ENCODE measurements around the gene TAF6L.
"Not testable (repeated sequence)": the region's sequence is repeated elsewhere in the genome, so short reads cannot be mapped to it uniquely, and the experiment has no call there.

Gene TAF6L, protein sequence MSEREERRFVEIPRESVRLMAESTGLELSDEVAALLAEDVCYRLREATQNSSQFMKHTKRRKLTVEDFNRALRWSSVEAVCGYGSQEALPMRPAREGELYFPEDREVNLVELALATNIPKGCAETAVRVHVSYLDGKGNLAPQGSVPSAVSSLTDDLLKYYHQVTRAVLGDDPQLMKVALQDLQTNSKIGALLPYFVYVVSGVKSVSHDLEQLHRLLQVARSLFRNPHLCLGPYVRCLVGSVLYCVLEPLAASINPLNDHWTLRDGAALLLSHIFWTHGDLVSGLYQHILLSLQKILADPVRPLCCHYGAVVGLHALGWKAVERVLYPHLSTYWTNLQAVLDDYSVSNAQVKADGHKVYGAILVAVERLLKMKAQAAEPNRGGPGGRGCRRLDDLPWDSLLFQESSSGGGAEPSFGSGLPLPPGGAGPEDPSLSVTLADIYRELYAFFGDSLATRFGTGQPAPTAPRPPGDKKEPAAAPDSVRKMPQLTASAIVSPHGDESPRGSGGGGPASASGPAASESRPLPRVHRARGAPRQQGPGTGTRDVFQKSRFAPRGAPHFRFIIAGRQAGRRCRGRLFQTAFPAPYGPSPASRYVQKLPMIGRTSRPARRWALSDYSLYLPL

DNA sequence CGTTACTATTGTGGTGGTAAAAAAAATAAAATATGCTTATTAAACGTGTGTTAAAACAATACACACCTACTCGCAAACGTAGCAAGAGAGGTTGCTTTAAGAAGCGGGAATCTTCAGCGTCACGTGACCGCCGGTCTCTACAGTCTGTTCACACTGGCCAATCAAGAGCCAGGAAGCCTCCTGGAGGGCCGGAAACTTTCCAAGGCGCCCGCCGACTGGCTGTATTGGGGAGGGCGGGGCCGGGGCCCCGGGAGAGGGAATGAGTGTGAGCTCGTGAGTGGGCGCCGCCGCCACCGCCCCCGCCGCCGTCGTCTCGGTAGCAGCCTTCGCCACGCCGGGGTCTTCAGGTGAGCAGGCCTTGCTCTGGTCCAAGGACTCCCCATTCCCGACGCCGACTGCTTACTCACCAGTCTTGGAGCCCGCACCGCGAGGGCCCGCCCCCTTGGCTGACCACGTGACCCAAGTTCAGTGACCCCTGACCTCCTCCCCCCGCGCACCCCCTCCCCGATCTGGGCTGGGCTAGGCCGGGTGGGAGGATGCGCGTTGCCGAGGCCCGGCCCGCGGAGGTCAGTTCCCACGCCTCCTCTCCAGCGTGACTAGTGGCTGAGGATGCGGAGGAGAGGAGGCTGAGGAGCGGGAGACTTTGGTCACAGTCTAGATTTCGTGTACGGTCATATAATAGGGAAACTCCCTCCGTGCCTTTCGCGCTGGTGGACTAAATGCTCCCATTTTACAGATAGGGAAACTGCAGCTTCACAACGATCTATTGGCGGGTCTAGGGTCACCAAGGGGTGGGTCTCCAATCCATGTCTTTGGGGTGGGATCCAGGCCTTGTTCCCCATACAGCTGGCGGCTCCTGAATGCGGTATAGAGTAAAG lies at the start of gene TAF6L:
Gene TAF6L (plus strand): TSS at position 253 of the 878 bp plus-strand sequence. CDS start 4,388 bp downstream, outside the sequence.
- DNase-seq: peak; percentile 98

DNA sequence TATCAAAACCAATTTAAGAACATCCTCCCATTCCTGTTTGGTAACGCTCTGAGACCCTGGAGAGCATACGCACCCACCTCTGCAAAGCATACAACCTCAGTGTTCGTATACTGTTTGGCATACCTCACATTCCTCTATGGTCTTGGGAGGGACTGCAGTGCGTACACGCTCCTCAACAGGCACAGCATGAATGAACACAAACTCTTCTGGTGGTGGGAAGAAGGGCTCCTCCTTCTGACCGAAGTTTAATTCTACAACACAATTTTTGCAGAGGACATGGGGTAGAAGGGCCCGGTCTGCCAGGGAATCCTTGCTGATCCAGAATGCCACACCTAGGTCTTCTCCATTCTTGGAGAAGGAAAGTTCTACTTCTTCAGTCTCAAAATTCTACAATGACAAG lies 49.2 kb upstream of the TAF6L start:
- DNase-seq: no peak

DNA sequence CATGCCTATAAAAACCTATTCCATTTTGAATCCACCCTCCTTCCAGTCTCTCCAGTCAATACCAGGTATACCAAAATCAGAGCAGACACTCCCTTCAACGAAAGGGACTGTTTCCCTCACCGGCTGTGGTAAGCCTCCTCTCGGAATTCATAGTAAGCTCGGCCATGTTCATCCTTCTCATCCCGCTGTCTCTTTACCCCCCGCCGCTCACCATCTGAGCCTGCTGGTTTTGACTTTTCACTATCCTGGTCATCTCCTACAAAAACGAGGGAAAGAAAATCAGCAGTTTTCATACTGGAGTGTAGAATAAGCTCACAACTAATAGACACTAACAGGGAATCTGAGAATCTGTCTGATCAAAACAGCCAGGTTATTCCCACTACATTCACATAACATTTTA lies 47.0 kb upstream of the TAF6L start:
- DNase-seq: no peak

- no peak for DNase-seq
These were observed 45.5 kb upstream of the TAF6L start for GRCh38 chr11:62725646-62726045.

DNA sequence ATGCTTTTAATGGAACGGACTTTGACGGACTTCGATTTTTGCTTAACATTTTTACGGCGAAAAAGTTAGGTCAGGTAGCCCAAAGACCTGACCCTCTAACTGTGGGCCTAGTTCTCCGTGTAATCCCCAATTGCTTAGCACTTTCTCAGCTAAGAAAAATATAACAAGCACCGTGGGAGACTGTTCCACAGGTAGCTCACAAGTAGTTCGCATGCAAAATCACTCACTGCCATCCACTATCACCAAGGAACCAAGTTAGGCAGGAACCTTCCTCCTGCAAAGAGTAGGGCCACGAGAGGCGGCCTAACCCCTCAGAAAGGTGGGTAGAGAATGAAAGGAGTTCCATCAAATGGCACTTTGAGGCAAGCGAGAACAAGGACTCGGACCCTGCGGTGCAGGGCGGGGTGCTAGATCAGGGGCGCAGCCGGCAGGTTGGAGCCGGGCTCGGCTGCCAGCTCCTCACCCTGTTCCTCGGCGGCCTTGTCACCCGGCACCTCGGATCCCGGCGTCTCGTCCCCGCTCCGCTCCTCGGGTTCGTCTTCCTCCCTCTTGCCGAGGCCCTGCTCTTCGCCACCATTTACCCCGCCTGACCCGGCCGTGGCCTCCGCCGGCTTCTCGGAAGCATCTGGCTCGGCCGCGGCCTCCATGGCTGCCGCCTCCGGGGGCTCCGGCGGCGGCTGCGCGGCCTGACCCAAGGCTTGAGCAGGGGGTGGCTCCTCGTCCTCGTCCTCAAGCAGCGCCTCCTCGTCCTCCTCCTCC lies 44.9 kb upstream of the TAF6L start:
- DNase-seq: no peak

DNA sequence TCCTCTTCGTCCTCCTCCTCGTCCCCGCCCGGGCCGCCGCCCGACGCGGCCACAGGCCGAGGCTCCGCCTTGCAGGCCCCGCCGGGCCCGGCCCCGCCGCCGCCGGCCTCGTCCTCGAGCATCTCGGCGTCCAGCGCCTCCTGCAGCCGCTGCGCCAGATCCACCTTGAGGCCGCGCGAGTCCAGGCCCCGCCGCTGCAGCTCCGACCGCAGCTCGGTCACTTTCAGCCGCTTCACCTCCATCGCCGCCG lies 44.4 kb upstream of the TAF6L start:
- no peak for DNase-seq

DNA sequence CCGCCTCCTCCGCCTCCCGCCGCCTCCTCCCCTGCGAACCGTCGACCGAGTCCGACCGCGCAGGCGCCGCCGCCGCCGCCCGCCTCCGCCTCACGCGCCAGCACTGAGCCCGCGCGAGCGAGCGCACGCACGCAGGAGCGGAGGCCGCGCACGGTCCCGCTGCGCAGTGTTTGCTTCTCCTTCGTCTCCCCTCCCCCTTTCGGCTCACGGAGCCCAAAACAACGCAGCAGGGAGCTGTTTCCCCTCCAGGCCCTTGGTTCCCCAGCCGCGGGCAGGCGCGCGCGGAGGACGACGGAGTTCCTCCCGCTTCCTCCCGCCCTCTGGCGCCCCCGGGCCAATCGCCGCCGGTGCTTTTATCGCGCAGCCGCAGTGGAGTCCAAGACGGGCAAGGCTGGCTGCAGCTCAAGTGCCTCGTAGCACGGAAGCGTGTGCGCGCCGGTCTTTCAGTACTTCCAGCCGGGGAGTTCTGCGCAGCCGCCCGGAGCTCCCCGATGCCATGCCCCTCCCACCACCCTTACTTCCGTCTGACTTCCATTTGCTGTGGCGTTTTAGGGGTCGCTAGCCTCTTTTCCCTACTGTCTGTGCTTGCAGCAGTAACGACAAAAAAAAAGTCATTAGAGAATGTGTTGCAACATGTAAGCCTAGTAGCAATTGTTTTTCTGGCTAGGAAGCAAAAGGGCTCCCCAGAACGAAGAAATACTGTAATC lies 43.9 kb upstream of the TAF6L start, which contains the start of gene HNRNPUL2:
Gene HNRNPUL2 (minus strand): TSS at position 293 of the 707 bp plus-strand sequence. CDS start 301 bp downstream, outside the sequence.
- peak; percentile 100 for DNase-seq

DNA sequence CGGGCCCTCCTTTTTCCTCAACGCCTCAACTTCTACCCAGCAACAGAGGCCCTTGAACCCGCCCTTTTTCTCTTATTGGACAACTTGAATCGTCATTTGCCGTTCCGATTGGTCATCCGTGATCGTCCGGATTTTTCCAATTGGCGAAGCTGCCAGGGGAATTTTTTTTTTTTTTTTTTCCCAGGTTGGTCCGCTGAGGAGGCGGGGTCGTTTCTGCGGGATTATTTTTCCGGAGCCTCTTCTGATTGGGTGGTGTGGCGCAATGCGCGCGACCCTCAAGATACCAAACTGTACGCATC lies 43.4 kb upstream of the TAF6L start:
- DNase-seq: peak; percentile 98

DNA sequence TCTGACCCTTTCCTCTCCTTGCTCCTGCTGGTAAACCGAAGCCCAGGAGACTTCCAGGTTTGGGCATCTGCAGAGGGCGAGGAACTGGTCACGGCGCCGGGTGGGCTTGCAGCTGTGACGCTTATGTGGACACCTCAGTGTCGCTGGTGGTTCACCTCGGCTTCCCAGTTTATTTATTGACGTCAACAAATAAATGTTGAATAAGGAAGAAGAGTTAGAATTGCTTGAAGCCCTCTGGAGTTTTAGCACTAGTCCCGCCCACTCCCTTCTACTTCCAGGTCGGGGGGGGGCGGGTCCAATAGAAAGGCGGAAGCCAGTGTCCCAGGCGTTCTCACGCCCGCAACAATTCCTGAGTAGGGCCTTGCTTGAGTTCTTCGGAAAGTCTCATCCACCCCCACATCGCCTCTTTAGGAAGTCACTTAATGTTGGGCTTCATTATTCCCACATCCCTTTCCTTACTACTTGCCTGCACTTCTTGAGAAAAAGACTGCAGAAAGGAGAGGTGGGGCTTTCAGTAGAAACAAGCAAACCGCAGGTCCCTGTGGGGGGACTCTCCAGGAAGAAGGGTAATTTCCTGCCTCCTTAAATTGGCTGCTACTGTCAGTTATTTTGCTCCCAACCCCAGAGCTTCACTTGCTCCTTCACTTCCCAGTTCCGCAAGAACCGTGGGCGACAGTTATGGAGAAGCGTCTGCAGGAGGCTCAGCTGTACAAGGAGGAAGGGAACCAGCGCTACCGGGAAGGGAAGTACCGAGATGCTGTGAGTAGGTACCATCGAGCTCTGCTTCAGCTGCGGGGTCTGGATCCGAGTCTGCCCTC lies 42.8 kb upstream of the TAF6L start, which contains the start of gene TTC9C:
Gene TTC9C (plus strand): TSS at position 316 of the 818 bp plus-strand sequence. CDS start 363 bp downstream, at position 679.
- DNase-seq: peak; percentile 93

DNA sequence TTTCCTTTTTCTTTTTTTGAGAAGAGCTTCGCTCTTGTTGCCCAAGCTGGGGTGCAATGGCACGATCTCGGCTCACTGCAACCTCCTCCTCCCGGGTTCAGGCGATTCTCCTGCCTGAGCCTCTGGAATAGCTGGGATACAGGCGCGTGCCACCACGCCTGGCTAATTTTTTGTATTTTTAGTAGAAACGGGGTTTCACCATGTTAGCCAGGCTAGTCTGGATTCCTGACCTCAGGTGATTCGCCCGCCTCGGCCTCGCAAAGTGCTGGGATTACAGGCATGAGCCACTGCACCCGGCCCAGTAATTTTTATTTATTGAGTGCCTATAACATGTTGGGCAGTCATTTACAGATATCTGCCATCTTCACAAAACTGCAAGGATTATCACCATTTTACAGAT lies 41.1 kb upstream of the TAF6L start:
- DNase-seq: not testable (repeated sequence)

- DNase-seq: peak; percentile 46
These were observed 38.4 kb upstream of the TAF6L start for GRCh38 chr11:62732830-62733229.

- no peak for DNase-seq
These were observed 34.0 kb upstream of the TAF6L start for GRCh38 chr11:62737196-62737595.

DNA sequence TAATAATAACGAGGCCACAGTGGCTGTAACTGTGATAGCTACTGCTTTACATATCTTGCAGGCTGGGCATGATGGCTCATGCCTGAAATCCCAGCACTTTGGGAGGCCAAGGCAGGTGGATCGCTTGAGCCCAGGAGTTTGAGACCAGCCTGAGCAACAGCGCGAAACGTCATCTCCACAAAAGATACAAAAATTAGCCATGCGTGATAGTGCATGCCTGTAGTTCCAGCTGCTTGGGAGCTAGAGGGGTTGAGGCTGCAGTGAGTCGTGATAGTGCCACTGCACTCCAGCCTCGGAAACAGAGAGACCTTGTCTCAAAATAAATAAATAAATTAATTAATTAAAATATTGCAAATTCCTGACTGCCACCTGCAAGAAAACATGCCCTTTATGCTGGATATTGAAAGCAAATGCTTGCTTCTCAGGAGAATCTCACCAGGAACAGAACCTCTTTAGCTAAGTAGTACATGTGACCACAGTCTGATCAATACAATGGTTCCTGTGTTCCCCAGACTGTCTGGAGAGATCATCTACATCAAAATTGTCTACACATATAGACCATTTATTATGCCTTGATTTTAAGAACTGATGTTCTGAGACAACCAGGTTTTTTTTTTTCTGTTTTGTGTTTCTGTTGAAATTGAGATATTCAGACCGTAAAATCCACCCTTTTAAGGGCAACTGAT lies 23.6 kb upstream of the TAF6L start:
- no peak for DNase-seq

DNA sequence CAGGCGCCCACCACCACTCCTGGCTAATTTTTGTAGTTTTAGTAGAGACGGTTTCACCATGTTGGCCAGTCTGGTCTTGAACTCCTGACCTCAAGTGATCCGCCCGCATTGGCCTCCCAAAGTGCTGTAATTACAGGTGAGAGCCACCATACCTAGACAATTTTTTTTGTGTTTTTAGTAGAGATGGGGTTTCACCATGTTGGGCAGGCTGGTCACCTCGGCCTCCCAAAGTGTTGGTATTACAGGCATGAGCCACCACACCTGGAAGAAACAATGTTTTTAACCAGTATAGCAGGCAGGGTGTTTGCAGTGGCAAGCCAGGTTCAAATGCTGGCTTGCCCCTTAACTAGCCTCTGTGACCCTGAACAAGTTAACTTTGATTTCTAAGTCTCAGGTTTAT lies 21.3 kb upstream of the TAF6L start:
- DNase-seq: not testable (repeated sequence)

GRCh38 chr11:62752177-62752785 lies 18.9 kb upstream of the TAF6L start:
- no peak for DNase-seq

DNA sequence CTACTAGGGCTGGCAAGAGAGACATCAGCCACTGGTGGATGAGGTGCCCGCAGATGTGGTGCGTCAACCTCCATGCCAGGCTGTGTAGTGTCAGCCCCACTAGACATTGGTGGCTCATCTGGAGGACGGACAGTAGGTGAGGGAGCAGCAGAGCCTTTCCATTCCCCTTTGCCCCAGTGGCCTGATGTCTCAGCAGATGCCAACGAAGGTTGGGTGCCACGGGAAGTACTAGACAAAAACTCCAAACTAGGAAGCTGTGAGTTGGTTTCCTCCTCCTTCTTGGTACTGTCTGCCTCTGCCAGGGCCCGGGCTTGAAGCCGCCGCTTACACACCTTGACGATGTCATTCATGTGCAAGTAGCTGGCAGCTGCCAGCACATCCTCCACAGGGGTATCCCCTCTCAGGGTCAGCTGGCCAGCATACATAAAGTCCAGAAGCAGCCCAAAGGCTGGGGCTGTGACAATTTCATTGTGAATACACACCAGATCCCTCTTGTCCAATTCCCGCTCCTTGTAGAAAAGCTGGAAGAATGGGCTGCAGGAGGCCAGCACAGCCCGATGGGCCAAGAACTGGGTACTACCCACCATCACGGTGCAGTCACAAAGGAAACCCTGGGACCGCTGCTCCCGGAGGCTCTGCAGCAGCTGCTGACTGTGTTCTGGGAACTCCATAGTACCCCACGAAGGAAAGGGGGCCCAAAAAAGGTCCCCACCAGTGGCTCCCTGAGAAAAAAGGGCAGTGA lies 18.0 kb upstream of the TAF6L start:
- DNase-seq: no peak

DNA sequence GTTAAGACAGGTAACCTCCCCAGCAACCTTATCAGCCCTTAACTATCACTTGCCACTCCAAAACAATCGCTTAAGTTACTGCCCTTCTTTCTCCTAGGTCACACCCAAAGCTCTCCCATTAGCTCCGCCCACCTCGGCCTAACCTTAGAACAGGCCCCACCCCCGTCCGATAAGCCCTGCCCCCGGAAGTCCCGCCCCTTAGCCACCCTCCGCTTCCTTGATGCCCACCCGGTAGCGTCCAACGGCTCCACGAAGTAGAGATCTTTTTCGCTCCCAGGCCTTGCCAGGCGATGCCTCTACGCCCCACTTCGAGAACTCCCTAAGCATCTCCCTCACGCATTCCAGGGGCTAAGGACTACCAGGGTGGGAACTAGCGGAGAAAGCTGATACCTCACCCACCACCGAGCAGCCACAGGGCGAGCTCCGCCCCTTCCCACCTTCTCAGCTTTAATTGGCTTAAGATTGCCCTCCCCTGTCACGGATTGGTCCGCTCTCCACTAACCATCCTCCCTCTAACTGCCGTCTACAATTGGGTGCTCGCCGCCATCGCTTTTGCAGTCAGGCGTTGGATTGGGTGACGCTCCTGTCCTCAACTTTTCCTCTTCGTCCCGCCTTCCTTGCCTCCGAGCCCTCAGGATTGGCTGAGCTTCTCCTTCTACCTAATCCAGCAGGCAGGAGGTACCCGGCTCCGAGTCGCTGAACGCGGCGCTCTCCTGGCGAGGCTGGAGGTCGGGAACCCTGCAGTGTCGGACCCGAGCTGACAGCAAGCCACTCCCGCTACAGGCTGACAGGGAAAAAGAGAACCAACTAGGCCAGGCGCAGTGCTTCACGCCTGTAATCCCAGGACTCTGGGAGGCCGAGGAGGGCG lies 17.2 kb upstream of the TAF6L start, which contains the start of gene ZBTB3:
Gene ZBTB3 (minus strand): TSS at position 425 of the 868 bp plus-strand sequence. CDS start 496 bp downstream, outside the sequence.
- peak; percentile 98 for DNase-seq

DNA sequence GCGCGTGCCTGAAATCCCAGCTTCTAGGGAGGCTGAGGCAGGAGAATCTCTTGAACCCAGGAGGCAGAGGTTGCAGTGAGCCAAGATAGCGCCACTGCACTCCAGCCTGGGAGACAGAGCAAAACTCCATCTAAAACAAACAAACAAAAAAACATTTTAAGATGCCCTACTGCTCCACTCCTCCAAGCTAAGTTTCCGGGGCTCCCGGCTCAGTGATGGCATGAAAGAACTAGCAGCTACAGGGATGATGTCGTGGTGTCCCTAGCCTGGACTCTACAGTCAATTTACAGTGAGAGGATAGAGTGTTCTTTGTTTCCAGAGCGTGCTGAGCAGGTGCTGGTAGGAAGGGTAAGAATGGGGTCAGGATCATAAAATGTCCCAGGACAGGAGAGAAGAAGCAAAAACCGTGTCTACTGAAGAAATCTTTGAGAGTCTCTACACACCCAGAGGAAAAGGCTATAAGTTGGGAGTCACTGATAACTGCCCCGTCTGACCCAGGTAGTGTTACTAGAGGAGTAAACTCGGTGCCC lies 16.0 kb upstream of the TAF6L start:
- DNase-seq: no peak
